ENCODE measurements around the gene PDIA2. TPM values are rescaled to one million over a fixed set of nuclear protein-coding genes. Genes with fewer than 3 reads are reported as not detected.

Gene PDIA2
- polyA plus RNA-seq, 2 of the 4 experiments (the other 2 are of a cell fraction): 0.45 to 0.52 TPM

DNA sequence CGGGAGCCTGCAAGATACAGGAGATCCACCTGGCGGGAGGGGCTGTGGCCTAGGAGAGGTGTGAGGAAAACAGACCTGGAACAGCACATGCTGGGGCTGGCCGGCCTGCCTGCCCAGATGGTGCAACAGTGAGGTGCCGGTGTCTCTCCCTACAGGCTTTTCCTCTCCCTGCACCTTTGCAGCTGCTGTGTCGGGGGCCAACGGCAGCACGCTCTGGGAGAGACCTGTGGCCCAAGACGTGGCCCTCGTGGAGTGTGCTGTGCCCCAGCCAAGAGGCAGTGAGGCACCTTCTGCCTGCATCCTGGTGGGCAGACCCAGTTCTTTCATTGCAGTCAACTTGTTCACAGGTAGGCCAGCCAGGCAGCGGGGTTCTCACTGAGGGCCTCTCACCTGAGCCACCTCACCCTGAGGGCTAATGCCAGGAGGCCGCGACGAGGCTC lies 23.1 kb upstream of the PDIA2 start:
- ChIA-PET CTCF (no interaction called here), POLR2A (no interaction called here)
- Histone ChIP-seq H3K4me3 (no peak overlapping the region), H3K9me3 (no peaks in the 10 kb centered on the region), H3K27ac (no peak overlapping the region), H3K4me1 (no peaks in the 10 kb centered on the region), H3K4me2 (no peak overlapping the region)
- FAIRE-seq (no peak), DNase-seq (ENCODE audit: low read depth in 1 of 2, low spot score in 1 of 2) (no peak), ATAC-seq (no peak)
- no peak for TF ChIP-seq NR3C1 (IDR thresholded peaks at IDR 0.05)
- TF ChIP-seq ESRRA (IDR thresholded peaks at IDR 0.05; ENCODE audit: borderline replicate concordance, low read length): no peak
- TF ChIP-seq, protein P1, sequence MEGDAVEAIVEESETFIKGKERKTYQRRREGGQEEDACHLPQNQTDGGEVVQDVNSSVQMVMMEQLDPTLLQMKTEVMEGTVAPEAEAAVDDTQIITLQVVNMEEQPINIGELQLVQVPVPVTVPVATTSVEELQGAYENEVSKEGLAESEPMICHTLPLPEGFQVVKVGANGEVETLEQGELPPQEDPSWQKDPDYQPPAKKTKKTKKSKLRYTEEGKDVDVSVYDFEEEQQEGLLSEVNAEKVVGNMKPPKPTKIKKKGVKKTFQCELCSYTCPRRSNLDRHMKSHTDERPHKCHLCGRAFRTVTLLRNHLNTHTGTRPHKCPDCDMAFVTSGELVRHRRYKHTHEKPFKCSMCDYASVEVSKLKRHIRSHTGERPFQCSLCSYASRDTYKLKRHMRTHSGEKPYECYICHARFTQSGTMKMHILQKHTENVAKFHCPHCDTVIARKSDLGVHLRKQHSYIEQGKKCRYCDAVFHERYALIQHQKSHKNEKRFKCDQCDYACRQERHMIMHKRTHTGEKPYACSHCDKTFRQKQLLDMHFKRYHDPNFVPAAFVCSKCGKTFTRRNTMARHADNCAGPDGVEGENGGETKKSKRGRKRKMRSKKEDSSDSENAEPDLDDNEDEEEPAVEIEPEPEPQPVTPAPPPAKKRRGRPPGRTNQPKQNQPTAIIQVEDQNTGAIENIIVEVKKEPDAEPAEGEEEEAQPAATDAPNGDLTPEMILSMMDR (IDR thresholded peaks at IDR 0.05): no peak
- TF ChIP-seq POLR2A (IDR thresholded peaks at IDR 0.05; ENCODE audit: low read length): no peak
- no peak for TF ChIP-seq HOXB5 (CRISPR knock-in tag; IDR thresholded peaks at IDR 0.05)
- WGBS (ENCODE audit: missing lambda C conversion rate): 87% methylated on average over 12 of the region's 13 CpGs

DNA sequence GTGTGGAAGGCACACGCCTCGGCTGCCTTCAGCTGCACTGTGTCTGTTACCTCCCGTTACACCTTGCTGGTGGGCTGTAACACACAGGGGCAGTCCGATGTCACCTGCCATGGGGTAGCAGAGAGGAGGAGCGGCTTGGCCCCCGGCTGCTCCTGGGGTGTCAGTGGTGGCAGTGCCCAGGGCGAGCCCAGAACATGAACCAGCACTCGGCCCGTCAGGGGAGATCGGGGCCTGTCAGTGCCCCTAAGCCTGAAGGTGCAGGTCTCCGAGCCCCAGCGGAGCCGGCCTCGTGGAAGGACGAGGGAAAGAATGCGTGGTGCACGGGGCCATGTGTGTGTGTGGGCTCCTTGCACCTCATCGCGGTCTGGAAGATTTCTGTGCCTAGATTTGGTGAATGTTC lies 22.6 kb upstream of the PDIA2 start:
- H3K9me3 ChIP-seq: no peaks in the 10 kb centered on the region
- ChIA-PET CTCF (no interaction called here), POLR2A (no interaction called here)
- H3K4me3 ChIP-seq: no peak overlapping the region
- 95% methylated on average over 15 of the region's 19 CpGs for WGBS (ENCODE audit: missing lambda C conversion rate)
- ATAC-seq (no peak), FAIRE-seq (no peak), DNase-seq (ENCODE audit: low read depth in 1 of 2, low spot score in 1 of 2) (no peak)
- TF ChIP-seq RNF2 (IDR thresholded peaks at IDR 0.05; ENCODE audit: borderline replicate concordance, low read depth) (no peak), JUN (IDR thresholded peaks at IDR 0.05) (no peak), RAD21 (conservative IDR thresholded peaks at IDR 0.05 in 1 of 2, IDR thresholded peaks at IDR 0.05 in 1 of 2) (no peak), KDM5A (IDR thresholded peaks at IDR 0.05) (no peak), CEBPB (IDR thresholded peaks at IDR 0.05) (no peak), SREBF2 (IDR thresholded peaks at IDR 0.05) (no peak), CBX8 (IDR thresholded peaks at IDR 0.05) (no peak), RARB (CRISPR knock-in tag; IDR thresholded peaks at IDR 0.05) (no peak), HOXB5 (CRISPR knock-in tag; IDR thresholded peaks at IDR 0.05) (no peak), HEYL (CRISPR knock-in tag; IDR thresholded peaks at IDR 0.05) (no peak)
- TF ChIP-seq, protein P1 (IDR thresholded peaks at IDR 0.05): no peak
- TF ChIP-seq, protein P2, sequence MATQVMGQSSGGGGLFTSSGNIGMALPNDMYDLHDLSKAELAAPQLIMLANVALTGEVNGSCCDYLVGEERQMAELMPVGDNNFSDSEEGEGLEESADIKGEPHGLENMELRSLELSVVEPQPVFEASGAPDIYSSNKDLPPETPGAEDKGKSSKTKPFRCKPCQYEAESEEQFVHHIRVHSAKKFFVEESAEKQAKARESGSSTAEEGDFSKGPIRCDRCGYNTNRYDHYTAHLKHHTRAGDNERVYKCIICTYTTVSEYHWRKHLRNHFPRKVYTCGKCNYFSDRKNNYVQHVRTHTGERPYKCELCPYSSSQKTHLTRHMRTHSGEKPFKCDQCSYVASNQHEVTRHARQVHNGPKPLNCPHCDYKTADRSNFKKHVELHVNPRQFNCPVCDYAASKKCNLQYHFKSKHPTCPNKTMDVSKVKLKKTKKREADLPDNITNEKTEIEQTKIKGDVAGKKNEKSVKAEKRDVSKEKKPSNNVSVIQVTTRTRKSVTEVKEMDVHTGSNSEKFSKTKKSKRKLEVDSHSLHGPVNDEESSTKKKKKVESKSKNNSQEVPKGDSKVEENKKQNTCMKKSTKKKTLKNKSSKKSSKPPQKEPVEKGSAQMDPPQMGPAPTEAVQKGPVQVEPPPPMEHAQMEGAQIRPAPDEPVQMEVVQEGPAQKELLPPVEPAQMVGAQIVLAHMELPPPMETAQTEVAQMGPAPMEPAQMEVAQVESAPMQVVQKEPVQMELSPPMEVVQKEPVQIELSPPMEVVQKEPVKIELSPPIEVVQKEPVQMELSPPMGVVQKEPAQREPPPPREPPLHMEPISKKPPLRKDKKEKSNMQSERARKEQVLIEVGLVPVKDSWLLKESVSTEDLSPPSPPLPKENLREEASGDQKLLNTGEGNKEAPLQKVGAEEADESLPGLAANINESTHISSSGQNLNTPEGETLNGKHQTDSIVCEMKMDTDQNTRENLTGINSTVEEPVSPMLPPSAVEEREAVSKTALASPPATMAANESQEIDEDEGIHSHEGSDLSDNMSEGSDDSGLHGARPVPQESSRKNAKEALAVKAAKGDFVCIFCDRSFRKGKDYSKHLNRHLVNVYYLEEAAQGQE (IDR thresholded peaks at IDR 0.05): no peak
- no peak overlapping the region for H3K4me2 ChIP-seq
- H3K4me1 ChIP-seq: no peaks in the 10 kb centered on the region
- H3K27ac ChIP-seq: no peak overlapping the region

DNA sequence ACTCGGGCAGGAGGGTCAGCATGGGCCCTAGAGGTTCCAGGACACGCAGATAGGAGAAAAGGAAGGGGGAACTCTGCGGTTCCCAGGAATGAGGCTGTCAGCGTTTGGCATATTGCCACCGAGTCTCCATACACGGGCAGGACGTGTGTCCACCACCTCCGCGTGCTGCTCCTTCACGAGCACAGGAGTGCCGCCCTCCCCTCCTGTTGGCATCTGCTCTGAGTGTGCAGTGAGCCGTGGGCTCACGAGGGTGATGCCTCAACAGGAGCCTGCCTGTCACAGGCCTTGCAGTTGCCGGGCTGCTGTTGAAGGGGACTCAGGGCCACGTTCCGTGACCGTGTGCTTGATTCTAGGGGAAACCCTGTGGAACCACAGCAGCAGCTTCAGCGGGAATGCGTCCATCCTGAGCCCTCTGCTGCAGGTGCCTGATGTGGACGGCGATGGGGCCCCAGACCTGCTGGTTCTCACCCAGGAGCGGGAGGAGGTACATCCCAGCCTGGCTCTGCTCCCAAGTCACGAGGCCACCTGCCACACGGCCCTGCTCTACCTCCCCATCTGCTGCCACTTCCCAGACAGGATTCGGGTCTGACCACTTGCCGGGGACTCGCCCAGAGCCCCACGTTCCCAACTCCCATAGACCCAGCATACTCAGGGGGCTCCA lies 21.8 kb upstream of the PDIA2 start:
- H3K4me2 ChIP-seq: no peak overlapping the region
- H3K4me1 ChIP-seq: no peaks in the 10 kb centered on the region
- DNase-seq (ENCODE audit: low read depth in 1 of 2, low spot score in 1 of 2) (no peak), ATAC-seq (no peak), FAIRE-seq (no peak)
- H3K27ac ChIP-seq: no peak overlapping the region
- H3K4me3 ChIP-seq: no peak overlapping the region
- ChIA-PET CTCF (no interaction called here), POLR2A (no interaction called here)
- no peaks in the 10 kb centered on the region for H3K9me3 ChIP-seq
- 85% methylated on average over 28 of the region's 28 CpGs for WGBS (ENCODE audit: missing lambda C conversion rate)
- TF ChIP-seq EHF (CRISPR knock-in tag; IDR thresholded peaks at IDR 0.05) (no peak), HOXA7 (CRISPR knock-in tag; IDR thresholded peaks at IDR 0.05) (no peak), NPAS2 (CRISPR knock-in tag; IDR thresholded peaks at IDR 0.05; ENCODE audit: borderline replicate concordance) (no peak), SMC3 (IDR thresholded peaks at IDR 0.05) (no peak), ZSCAN20 (CRISPR knock-in tag; IDR thresholded peaks at IDR 0.05) (no peak), RAD21 (conservative IDR thresholded peaks at IDR 0.05 in 1 of 2, IDR thresholded peaks at IDR 0.05 in 1 of 2) (no peak), TP53 (CRISPR knock-in tag; IDR thresholded peaks at IDR 0.05) (no peak), MAZ (IDR thresholded peaks at IDR 0.05; ENCODE audit: borderline replicate concordance, low read depth, low read length) (no peak), GATA3 (IDR thresholded peaks at IDR 0.05; ENCODE audit: borderline replicate concordance) (no peak), PHF8 (IDR thresholded peaks at IDR 0.05; ENCODE audit: borderline replicate concordance, low read depth) (no peak)
- TF ChIP-seq, protein P3, sequence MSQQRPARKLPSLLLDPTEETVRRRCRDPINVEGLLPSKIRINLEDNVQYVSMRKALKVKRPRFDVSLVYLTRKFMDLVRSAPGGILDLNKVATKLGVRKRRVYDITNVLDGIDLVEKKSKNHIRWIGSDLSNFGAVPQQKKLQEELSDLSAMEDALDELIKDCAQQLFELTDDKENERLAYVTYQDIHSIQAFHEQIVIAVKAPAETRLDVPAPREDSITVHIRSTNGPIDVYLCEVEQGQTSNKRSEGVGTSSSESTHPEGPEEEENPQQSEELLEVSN (IDR thresholded peaks at IDR 0.05; ENCODE audit: borderline replicate concordance, low read depth): no peak
- TF ChIP-seq, protein P4, sequence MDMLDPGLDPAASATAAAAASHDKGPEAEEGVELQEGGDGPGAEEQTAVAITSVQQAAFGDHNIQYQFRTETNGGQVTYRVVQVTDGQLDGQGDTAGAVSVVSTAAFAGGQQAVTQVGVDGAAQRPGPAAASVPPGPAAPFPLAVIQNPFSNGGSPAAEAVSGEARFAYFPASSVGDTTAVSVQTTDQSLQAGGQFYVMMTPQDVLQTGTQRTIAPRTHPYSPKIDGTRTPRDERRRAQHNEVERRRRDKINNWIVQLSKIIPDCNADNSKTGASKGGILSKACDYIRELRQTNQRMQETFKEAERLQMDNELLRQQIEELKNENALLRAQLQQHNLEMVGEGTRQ (IDR thresholded peaks at IDR 0.05): no peak

Measured in A549 (cell line).